Activated B cell treated with CpG ODN at 0.5 μM for 24 hours (primary cell): Measurements from ENCODE around the gene TMEM260. TPM values are rescaled to one million over a fixed set of nuclear protein-coding genes. Genes with fewer than 3 reads are reported as not detected.

Experiments
- ATAC-seq: fragments of 200-7000 bp; cut with Tn5 transposase; one replicate; pipeline ENCODE4 v1.10.0; 2021; ENCODE audit warnings: low read depth, mild to moderate bottlenecking, moderate library complexity
- CTCF ChIA-PET: fragments of 350-600 bp; sonication (Branson Sonifier 250); formaldehyde crosslinking; loops from one replicate; lab custom pipeline; 2021; ENCODE audit warnings: antibody characterized with exemption; lab: Charles Lee
- POLR2A ChIA-PET: fragments of 350-600 bp; sonication (Branson Sonifier 250); formaldehyde crosslinking; loops from one replicate; lab custom pipeline; 2021; ENCODE audit warnings: antibody characterized with exemption; lab: Charles Lee
- DNase-seq: peaks from one replicate; pipeline ENCODE4 v3.0.0; 2022
- H3K27ac Mint-ChIP-seq: one replicate; pipeline ENCODE4 v1.8.0; 2020; ENCODE audit warnings: mixed read lengths
- H3K27me3 Mint-ChIP-seq: one replicate; pipeline ENCODE4 v1.8.0; 2021; ENCODE audit warnings: mixed read lengths
- H3K36me3 Mint-ChIP-seq: one replicate; pipeline ENCODE4 v1.8.0; 2021; ENCODE audit warnings: low read depth, mixed read lengths
- H3K4me1 Mint-ChIP-seq: one replicate; pipeline ENCODE4 v1.8.0; 2021; ENCODE audit warnings: mixed read lengths
- H3K4me3 Mint-ChIP-seq: one replicate; pipeline ENCODE4 v1.8.0; 2020; ENCODE audit warnings: mild to moderate bottlenecking, mixed read lengths
- H3K9me3 Mint-ChIP-seq: one replicate; pipeline ENCODE4 v1.8.0; 2020; ENCODE audit warnings: mixed read lengths
- CTCF ChIP-seq: fragments of 200-600 bp; IDR thresholded peaks from one replicate; pipeline ENCODE4 v1.8.0; 2022; ENCODE audit warnings: antibody characterized with exemption, mild to moderate bottlenecking
- intact Hi-C: fragments of 100-400 bp; cut with micrococcal nuclease; formaldehyde crosslinking; loops from one replicate; pipeline ENCODE4 v1.15.1; 2024
- total RNA-seq: library from RNA; stranded (reverse); gene quantifications from 2 replicates; pipeline ENCODE4 v1.2.3, GENCODE V29; 2022

The TMEM260 gene
- total RNA-seq, 1 donor from 2014 or later: 24.7 TPM

GRCh38 chr14:56549721-56550120, 29.9 kb upstream of the TMEM260 start:
- ChIA-PET POLR2A (no interaction called here), CTCF (no interaction called here)
- ATAC-seq (no peak), DNase-seq (no peak)
- H3K9me3 Mint-ChIP-seq: no peaks in the 10 kb centered on the region
- H3K27me3 Mint-ChIP-seq: peaks cover 9% of the 10 kb centered on the region
- no peak for TF ChIP-seq CTCF
- intact Hi-C loops: no loop called here
- H3K4me3 Mint-ChIP-seq: no peak overlapping the region
- no peaks in the 10 kb centered on the region for H3K36me3 Mint-ChIP-seq
- H3K4me1 Mint-ChIP-seq: no peaks in the 10 kb centered on the region
- H3K27ac Mint-ChIP-seq: no peak overlapping the region

DNA sequence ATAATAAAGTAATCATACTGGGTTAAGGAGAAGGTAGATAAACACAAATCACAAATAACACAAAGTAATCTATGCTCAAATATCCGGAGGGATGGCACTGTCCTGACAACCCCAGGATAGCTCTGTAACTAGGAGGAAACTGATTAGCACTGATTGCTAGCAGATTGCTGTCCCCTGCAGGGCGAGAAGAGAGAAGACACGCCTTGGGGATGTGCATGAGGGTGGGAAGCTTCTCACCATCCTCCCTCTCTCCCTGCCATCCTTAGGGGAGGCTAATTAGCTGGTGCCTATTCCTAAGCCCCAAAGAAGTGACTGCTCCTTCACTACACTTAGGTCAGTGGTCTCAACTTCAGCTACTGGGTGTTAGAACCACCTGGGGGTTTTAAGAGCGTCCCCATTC, 27.0 kb upstream of the TMEM260 start:
- no peak for DNase-seq
- ChIA-PET CTCF (no interaction called here), POLR2A (no interaction called here)
- H3K27ac Mint-ChIP-seq: no peak overlapping the region
- no peak for ATAC-seq
- intact Hi-C loops: no loop called here
- H3K4me1 Mint-ChIP-seq: no peaks in the 10 kb centered on the region
- H3K36me3 Mint-ChIP-seq: no peaks in the 10 kb centered on the region
- H3K4me3 Mint-ChIP-seq: no peak overlapping the region
- peaks cover 17% of the 10 kb centered on the region for H3K27me3 Mint-ChIP-seq
- TF ChIP-seq CTCF: no peak
- no peaks in the 10 kb centered on the region for H3K9me3 Mint-ChIP-seq

GRCh38 chr14:56554301-56554700, 25.3 kb upstream of the TMEM260 start:
- POLR2A ChIA-PET: no interaction called here
- Mint-ChIP-seq H3K4me1 (no peaks in the 10 kb centered on the region), H3K36me3 (no peaks in the 10 kb centered on the region), H3K27ac (no peak overlapping the region), H3K27me3 (peaks cover 24% of the 10 kb centered on the region), H3K9me3 (no peaks in the 10 kb centered on the region), H3K4me3 (no peak overlapping the region)
- CTCF ChIA-PET: no interaction called here
- intact Hi-C loops: no loop called here
- DNase-seq: no peak
- no peak for ATAC-seq
- no peak for TF ChIP-seq CTCF

DNA sequence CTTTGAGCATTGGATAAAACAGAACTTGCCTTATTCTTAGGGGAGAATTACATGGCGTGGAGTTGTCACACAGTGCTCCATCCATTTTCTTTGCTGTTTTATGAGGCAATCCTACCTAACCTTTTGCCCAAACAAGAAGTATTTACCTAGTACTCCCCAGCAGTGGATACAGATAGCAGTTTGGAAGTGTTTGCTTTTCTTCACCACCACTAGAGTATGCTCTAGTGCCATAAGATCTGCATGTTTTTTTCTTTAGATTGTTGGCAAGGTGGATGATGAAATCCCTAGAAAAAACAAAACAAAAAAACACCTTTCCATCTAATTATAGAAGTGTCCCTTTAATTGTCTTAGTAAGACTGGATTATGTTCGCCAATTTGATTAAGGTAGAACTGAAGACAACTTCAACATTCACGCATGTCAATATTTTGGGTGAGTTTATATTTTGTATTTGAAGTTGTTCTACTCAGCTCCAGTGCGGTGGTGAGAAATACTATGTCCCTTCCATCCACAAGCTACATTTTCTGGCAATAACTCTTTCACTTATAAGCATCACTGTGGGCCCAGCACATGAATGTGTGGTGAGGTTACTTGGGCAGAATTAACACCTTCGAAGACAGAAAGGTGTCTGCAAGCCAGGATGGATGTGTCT, 23.6 kb upstream of the TMEM260 start:
- Mint-ChIP-seq H3K4me1 (no peaks in the 10 kb centered on the region), H3K9me3 (no peaks in the 10 kb centered on the region), H3K27me3 (peaks cover 22% of the 10 kb centered on the region), H3K27ac (no peak overlapping the region), H3K4me3 (no peak overlapping the region), H3K36me3 (no peaks in the 10 kb centered on the region)
- intact Hi-C loops: no loop called here
- ChIA-PET CTCF (no interaction called here), POLR2A (no interaction called here)
- DNase-seq (no peak), ATAC-seq (no peak)
- no peak for TF ChIP-seq CTCF

DNA sequence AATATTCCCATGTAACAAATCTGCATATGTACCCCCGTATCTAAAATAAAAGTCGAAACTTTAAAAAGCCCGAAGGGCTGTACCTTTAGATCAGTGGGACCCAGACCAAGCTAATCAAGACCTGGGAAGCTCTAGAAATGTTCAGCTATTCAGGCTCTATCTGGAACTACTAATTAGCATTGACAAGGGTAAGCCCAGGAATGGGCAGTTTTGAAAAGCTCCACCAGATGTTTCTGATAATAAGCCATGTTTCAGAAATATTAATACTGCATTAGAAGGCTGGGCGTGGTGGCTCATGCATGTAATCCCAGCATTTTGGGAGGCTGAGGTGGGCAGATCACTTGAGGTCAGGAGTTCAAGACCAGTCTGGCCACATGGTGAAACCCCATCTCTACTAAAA, 20.4 kb upstream of the TMEM260 start:
- no peak for TF ChIP-seq CTCF
- DNase-seq (no peak), ATAC-seq (no peak)
- H3K36me3 Mint-ChIP-seq: no peaks in the 10 kb centered on the region
- no peak overlapping the region for H3K27ac Mint-ChIP-seq
- CTCF ChIA-PET: no interaction called here
- POLR2A ChIA-PET: no interaction called here
- no peaks in the 10 kb centered on the region for H3K4me1 Mint-ChIP-seq
- no peak overlapping the region for H3K4me3 Mint-ChIP-seq
- intact Hi-C loops: no loop called here
- H3K9me3 Mint-ChIP-seq: peaks cover 2% of the 10 kb centered on the region
- peaks cover 22% of the 10 kb centered on the region for H3K27me3 Mint-ChIP-seq
